ENCODE data around the gene AGO3. TPM values are rescaled to one million over a fixed set of nuclear protein-coding genes. Genes with fewer than 3 reads are reported as not detected.

AGO3 gene
- total and polyA plus RNA-seq, 2 of the 13 experiments (the other 11 are each of a cell fraction or from before 2014, with no cell fraction given) = 21.2 to 27.1 TPM

- TF ChIP-seq SKIL (CRISPR knock-in tag; IDR thresholded peaks at IDR 0.05; ENCODE audit: borderline replicate concordance) (no peak), ZHX2 (IDR thresholded peaks at IDR 0.05; ENCODE audit: low read depth) (no peak), ZHX2 (CRISPR knock-in tag; IDR thresholded peaks at IDR 0.05; ENCODE audit: borderline replicate concordance) (no peak), RARG (CRISPR knock-in tag; IDR thresholded peaks at IDR 0.05; ENCODE audit: low read depth) (no peak), GPN1 (CRISPR knock-in tag; IDR thresholded peaks at IDR 0.05; ENCODE audit: borderline replicate concordance) (no peak), ZNF331 (CRISPR knock-in tag; IDR thresholded peaks at IDR 0.05) (no peak), ELF3 (CRISPR knock-in tag; IDR thresholded peaks at IDR 0.05) (no peak), SUZ12 (IDR thresholded peaks at IDR 0.05; ENCODE audit: low read depth, low read length) (no peak), ZNF160 (CRISPR knock-in tag; IDR thresholded peaks at IDR 0.05) (no peak), SMARCE1 (IDR thresholded peaks at IDR 0.05; ENCODE audit: borderline replicate concordance) (no peak), ZNF576 (CRISPR knock-in tag; IDR thresholded peaks at IDR 0.05) (no peak)
These were observed 155.0 kb downstream of the AGO3 start (continued) for GRCh38 chr1:36085686-36086526.
